ENCODE data around the gene PARP3.

DNA sequence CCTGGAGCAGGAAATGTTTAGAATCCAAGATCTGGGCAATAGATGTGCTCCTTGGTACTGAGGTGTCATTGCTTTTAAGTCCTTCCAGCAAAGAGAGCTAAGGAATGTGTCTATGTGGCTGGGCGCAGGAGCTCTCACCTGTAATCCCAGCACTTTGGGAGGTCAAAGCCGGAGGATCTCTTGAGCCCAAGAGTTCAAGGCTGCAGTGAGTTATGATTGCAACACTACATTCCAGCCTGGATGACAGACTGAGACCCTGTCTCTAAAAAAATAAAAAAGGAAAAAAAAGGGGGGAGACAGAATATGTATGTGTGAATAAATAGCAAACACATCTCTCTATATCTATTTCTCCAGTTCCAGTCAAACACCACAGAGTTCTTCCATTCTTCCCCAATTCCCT is 8.7 kb downstream of the PARP3 start:
- TF ChIP-seq, protein P1, sequence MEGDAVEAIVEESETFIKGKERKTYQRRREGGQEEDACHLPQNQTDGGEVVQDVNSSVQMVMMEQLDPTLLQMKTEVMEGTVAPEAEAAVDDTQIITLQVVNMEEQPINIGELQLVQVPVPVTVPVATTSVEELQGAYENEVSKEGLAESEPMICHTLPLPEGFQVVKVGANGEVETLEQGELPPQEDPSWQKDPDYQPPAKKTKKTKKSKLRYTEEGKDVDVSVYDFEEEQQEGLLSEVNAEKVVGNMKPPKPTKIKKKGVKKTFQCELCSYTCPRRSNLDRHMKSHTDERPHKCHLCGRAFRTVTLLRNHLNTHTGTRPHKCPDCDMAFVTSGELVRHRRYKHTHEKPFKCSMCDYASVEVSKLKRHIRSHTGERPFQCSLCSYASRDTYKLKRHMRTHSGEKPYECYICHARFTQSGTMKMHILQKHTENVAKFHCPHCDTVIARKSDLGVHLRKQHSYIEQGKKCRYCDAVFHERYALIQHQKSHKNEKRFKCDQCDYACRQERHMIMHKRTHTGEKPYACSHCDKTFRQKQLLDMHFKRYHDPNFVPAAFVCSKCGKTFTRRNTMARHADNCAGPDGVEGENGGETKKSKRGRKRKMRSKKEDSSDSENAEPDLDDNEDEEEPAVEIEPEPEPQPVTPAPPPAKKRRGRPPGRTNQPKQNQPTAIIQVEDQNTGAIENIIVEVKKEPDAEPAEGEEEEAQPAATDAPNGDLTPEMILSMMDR (IDR thresholded peaks at IDR 0.05 in 8 of 11, conservative IDR thresholded peaks at IDR 0.05 in 3 of 11): no peak
- no peak for TF ChIP-seq POLR2A (IDR thresholded peaks at IDR 0.05)
